ENCODE measurements around the gene ELP6.
A peak's percentile ranks its signal among the peaks of the same experiment; 100 is the strongest.

ELP6 gene, protein sequence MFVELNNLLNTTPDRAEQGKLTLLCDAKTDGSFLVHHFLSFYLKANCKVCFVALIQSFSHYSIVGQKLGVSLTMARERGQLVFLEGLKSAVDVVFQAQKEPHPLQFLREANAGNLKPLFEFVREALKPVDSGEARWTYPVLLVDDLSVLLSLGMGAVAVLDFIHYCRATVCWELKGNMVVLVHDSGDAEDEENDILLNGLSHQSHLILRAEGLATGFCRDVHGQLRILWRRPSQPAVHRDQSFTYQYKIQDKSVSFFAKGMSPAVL

DNA sequence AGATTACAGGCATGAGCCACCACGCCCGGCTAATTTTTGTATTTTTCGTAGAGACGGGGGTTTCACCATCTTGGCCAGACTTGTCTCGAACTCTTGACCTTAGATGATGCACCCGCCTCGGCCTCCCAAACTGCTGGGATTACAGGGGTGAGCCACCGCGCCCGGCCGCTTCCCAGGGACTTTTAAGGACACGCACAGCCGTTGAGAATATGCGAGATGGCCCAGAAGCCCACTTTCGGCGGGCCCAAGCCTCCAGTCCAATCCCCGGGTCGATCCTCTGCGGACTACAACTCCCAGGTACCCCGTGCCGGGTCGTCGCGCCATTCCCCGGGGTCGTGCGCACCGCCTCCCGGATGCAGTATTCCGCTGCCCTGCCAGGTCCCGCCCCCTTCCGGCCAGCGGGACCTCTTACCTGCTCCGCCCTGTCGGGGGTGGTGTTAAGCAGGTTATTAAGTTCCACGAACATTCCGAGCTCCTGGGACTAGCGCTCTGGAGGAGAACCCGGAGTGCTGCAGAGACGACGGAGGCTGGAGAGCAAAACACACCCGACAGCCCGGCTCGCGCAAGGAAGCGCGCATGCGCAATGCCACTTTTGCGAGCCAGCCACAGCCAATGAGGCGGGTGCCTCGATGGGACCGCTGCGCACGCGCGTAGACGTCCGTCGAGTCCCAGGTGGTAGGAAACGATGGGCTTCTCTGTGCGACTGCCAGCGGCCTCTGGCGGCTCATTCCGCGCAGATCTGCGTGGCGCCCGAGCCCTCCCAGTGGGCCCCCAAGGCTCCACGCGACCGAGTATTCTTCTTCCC lies at the start of gene ELP6:
Gene ELP6, minus strand, starts transcription at position 588 of the 805 bp plus-strand sequence. Its CDS starts 122 bp downstream, at position 466.
- peak; percentile 85 for DNase-seq

DNA sequence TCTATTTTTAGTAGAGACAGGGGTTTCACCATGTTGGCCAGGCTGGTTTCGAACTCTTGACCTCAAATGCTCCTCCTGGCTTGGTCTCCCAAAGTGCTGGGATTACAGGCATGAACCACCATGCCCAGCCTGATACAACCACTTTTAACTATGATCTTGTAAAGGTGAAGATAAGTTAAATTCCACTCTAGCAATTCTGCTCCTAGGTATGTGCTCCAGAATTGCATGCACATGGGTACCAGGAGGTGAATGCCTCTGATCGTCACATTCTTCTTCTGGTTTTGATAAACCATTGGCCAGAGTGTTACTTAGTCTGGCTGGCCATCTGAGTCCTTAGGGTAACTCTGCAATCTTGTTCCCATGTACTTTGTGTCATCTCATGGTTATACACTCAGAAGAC lies 42.8 kb upstream of the ELP6 start:
- no peak for DNase-seq

DNA sequence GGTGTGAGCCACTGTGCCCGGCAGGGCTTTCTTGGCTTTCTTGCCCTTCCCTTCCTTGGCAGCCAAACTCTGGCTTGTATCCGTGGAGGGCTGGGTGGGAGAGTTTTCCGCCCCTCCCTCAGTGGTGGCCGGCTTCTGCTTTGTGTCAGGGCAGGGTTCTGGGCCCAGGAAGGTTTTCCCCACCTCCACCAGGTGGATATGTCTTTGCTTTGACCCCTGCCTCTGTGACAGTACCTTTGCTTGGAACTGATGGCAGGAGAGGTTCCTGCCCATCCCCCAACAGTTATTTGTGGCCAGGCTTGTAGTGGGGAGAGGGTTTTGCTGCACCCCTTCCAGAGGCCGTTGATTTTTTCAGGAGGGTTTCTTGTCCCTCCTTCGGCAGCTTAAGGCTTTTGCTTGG lies 40.8 kb upstream of the ELP6 start:
- no peak for DNase-seq

DNA sequence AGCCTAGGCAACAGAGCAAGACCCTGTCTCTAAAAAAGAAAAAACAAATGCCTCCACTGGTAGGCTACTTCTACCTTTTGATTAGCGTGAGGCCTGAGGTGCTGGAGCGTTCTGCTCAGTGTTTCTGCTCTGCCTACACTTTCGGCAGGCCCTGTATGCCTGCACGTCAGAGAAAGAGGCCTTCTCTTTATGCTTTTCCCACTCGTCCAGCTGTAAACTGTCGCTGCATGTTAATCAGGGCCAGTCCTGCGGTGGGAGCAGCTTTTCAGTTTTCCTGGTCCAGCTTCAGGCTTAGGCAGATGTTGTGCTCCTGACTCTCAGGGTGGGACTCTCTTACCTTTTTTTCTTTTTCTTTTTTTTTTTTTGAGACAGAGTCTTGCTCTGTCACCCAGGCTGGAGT lies 39.9 kb upstream of the ELP6 start:
- DNase-seq: no peak

DNA sequence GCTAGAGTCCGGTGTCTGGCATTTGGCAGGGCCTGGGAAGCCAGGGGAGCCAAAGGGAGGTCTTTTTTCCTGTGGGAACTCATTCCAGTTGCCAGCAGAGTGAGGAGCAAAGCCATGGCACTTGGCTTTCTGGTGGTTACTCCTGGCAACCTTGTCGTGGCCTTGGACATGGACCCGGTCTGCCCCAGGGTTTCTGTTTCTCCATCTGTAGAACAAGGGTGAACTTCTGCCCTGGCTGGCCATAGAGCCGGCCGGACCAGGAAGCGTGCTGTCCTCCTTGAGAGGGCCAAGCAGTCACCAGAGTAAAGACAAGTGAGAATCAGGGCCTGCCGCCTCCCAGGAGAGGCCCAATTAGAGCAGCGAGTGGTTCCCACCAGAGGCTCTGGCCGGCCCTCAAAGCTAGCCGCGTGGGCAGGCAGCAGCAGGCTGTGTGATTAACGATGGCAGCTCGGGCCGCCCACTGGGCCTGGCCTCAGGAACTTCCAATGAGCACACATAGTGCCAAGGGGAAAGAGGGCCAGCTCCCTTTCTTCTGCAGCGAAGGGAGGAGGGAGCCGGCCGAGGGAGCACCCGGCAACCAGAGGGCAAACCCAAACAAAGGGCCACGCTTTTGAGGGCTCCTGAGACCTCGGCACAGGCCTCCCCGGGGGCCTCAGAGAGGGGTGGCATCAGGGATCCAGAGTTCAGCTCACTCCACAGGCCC lies 29.1 kb upstream of the ELP6 start:
- DNase-seq: no peak

DNA sequence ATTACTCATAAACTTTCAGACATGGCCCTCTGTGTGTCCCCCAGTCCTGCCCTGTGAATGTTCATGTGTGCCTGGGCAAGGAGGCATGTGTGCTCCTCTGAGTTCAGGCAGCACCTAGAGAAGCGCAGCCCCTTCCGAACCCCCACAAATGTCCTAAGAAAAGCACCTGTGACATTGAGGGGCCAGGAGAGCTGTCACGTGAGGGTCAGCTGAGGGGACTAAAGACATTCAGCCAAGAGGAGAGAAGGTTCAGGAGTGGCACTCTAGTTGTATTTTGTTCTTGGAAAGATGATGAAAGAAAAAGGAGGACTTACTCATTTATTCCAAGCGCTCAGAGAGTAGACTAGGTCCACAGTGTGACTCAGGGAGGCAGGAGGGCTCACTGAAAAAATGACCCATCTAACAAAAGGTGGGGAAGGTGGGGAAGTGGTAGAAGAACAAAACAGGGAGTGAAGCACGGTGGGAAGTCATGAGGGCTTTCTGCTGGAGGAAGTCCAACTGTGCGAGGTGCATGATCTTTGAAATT lies 28.1 kb upstream of the ELP6 start:
- DNase-seq: no peak

DNA sequence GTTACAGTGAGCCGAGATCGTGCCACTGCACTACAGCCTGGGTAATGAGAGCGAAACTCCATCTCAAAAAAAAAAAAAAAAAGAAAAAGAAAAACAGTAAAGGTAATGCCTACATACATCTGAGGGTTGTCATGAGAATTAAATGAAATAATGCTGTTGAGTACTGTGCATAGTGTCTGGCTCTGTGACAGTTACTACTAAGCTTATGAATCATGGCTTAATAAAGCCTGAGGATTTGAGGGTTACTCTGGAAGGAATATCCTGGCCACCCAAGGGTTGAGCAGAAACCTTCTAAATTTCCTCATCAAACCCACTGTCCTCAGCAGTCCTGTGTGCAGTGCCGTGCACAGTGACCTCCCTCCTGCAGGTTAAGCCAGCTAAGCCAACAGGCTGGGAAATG lies 26.8 kb upstream of the ELP6 start:
- no peak for DNase-seq

DNA sequence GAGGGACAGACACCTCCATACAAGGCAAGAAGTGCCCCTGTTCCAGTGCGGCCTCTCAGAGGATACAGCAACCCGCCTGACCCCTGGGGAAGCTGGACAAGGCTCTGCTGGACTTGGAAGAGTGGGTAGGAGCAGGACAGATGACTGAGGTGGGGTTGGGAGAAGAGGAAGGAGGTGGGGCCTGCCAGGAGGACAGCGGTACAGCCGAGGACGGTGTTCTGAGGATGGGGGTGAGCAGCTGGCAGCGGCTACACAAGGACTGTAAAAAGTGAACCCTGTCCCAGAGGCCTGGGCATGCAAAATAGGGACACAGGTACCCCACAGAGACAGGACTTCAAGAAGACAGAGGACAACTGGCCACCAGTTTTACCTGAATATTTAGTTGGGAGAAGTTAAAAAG lies 23.5 kb upstream of the ELP6 start:
- no peak for DNase-seq

DNA sequence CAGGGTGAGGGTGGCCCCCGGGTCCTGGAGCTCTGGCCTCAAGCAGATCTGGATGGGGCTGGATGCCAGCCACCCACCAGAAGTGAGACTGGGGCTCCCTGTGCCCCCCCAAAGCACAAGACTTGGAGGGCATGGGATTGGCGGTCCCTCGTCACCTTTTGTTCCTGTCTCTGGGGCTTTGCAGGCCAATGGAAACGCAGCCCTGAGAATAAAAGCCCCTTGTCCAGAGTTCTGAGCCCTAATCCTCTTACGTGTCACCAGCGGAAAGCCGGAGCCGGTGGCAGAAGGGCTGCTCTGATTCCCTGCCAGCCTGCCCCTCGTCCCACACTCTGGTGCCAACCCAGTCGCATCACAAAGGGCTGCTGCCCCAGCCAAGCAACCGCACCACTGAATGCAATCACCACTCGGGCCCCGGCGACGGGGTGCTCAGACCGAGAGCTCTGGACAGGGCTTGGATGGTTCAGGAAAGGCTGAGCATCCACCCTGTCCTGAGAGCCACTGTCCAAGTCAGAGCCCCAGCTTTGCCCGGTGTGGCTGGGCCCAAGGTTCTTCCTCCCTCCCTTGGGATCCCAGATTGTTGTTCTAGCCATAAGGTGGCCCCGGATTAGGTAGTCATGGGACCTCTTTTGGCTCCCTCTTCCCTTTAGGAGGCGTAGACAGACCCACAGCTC lies 22.8 kb upstream of the ELP6 start:
- no peak for DNase-seq

DNA sequence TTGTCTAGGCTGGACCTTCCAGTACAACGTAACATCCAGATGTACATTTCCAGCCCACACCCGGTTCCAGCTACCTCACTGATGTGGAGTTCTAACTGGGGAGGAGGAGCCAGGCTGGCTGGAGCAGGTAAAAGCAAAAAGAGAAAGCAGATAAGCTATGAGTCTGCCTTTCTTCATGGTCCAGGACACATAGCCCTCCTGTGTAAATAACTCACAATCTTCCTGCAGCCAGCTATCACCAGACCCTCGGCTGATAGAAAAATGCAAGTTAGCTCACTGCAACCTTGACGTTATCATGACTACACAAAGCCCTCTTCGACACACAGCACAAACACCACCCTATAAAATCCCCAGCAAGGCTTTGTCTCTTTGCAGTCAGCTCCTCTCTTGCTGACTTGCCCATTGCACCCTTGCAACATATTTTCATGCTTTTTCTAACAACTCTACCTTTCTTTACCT lies 20.5 kb upstream of the ELP6 start:
- no peak for DNase-seq

DNA sequence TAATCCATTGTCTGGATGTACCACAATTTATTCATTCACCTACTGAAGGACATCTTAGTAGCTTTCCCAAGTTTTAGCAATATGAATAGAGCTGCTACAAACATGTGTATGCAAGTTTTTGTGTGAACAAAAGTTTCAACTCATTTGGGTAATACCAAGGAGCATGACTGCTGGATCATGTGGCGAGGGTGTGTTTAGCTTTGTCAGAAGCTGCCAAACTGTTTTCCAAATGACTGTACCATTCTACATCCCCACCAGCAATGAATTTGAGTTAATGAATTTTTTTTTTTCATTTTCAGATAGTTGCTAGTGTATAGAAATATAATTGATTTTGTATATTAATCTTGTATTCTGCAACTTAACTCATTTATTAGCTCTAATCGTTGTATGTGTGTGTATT lies 20.0 kb upstream of the ELP6 start:
- no peak for DNase-seq

DNA sequence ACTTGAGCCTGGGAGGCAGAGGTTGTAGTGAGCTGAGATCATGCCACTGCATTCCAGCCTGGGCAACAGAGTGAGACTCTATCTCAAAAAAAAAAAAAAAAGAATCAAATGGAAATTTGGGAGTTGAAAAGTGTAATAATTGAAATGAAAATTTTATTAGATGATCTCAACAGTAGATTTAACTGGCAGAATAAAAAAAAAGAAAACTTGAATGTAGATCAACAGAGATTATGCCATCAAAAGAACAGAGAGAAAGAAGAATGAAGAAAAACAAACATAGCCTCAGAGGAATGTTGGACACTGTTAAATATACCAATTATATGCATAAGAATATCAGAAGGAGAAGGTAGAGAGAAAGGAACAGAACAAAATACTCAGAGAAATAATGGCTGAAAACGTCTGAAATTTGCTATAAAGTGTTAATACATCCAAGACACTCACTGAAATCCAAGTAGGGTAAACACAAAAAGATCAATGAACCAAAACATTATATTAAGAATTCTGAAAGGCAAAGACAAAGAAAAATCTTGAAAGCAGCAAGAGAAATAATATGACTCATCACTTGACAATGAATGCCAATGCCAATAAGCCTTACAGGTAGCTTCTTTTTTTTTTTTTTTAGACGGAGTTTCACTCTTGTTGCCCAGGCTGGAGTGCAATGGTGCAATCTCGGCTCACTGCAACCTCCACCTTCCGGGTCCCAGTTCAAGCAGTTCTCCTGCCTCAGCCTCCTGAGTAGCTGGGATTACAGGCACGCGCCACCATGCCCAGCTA lies 14.6 kb upstream of the ELP6 start:
- DNase-seq: no peak

DNA sequence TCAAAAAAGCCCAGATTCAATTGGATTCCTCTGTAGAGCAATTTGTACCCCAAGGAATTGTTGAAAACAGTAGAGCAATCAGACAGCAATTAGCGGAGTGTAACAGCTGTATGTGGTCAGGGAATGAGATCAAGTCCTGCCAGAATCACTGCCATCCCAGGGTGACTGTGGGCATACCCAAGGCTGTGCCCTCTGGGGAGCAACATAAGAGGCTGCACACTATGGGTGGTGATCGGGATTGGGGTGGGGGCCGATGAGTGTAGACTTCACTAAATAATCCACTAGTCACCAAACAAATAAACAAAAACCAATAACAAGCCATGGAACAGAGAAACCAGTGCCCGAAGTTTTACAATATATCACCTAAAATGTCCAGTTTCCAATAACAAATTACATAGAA lies 12.1 kb upstream of the ELP6 start:
- no peak for DNase-seq

DNA sequence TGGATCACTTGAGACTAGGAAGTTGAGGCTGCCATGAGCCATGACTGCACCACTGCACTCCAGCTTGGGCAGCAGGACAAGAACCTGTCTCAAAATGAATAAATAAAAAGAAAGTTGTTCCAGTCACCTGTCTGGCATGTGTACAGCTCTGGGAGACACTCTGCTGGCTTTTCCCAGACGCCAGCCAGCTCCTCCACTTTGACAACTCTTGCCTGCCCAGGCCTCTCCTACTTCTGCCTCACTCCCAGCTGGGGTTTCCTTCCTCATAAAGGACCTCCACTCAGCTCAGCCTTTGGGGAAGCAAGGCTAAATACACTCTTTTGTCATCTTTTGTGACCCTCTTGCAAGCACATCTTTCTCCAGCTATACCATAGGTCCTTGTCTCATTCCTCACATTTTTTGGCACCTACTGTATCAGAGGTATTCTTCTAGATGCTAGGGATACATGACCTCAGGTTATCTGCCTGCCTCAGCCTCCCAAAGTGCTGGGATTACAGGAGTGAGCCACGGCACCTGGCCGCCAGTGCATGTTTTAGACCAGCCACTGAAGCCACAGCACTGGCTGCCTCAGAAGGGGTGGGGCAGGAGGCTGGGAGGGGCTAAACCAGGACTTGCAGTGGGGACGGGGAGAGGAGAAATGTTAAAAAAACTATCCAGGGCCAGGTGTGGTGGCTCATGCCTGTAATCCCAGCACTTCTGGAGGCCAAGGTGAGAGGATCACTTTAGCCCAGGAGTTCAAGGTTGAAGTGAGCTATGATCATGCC lies 10.0 kb upstream of the ELP6 start:
- DNase-seq: no peak

DNA sequence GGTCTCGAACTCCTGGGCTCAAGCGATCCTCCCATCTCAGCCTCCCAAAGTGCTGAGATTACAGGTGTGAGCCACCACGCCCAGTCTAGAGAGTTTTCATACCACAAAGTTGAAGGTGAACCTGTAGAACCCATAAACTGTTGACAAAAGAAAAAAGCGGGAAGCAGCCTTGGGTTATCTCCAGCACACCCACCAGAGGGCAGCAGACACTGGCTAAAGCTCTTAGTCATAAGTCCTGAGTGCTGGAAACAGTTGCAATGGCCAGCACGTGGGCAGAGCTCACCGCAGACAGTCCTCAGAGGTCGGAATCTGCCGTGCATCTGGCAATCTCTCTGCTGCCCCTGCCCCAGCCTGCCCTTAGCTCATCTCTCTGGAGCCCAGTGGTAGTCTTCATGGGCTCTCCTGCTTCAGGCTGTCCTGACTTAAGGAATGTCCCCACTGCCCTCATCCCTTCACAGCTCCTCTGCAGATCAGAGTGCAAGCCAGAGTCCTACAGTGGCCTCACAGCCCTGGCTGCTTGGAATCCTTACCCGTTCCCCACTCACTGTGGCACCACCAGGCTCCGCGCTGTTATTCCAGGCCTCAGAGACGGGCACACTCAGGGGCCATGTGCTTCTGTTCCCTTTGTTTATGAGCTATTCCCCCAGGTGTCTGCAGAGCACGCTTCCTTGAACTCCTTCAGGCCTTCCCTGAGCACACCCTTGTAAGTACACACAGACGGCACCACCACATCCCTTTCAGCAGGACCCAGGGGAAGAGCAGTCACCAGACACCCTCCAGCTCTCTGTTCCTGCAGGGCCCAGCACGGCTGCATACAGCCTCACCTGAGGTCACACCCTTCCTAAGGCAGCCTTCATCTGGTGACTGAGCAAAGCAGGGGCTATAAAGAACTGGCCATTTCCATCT lies 8.8 kb upstream of the ELP6 start:
- peak; percentile 16 for DNase-seq

DNA sequence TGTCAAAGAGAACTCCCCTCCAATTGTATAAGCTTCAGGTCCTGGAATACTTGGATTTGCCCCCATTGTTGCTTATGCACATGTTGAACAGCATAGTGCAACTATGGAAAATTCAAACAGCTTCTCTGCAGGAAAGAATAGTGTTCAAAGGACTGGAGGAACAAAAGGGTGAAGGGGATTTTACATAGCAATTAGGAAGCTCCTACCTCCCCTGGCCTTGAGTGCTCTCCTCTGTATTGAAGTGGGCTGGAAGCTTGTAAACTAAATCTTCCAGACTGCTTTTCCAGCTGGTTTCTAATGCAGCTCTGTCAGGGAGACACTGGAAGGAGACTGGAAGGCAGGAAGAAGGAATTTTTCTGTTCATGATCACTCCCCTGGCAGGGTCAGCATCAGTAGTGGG lies 7.2 kb upstream of the ELP6 start:
- no peak for DNase-seq

DNA sequence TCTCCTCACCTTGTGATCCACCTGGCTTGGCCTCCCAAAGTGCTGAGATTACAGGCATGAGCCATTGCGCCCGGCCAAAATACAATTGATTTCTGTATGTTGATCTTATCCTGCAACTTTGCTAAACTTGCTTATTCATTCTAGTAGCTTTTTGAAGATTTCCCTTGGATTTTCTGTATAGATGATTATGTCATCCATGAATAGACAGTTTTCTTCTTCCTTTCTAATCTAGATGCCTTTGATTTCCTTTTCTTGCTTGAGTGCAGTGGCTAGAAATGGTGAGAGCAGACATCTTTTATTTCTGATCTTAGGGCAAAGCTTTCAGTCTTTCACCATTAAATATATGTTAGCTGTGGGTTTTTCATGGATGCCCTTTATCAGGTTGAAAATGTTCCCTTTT lies 4.4 kb upstream of the ELP6 start:
- DNase-seq: no peak

DNA sequence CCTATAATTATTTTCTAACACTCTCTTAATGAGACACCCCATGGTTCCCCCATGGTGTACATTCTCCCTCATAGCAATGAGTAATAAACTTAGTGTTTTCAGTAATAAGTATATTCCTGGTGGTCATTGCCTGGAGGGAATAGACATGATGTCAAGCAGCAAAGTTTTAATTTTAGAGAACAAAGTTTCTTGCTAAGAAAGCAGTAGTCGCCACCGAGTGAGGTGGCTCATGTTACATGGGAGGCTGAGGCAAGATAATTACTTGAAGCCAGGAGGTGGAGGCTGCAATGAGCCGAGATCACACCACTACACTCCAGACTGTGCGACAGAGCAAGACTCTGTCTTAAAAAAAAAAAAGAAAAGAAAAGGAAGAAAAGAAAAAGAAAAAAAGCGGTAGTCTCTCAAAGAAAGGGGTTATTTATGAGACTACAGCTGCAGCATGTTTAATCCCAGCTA lies 2.4 kb upstream of the ELP6 start:
- DNase-seq: no peak

DNA sequence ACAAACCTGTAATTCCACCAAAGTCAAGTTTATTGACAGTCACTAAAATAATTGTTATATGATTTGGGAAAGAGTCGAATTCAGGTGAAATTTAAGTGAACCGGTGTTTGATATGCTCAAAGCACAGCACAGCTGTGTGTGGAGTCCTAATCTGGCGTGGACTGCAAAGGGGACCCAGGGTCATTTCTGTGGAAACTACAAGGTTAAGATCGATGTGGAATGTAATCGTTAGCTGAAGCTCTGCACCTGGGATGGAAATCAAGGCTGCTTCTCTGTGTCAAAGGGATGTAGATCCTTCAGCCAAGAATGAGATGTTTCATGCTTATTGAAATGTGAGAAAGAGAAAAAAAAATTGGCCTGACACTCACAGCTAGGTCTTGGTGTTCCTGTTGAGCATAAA lies 1.6 kb upstream of the ELP6 start:
- DNase-seq: no peak

DNA sequence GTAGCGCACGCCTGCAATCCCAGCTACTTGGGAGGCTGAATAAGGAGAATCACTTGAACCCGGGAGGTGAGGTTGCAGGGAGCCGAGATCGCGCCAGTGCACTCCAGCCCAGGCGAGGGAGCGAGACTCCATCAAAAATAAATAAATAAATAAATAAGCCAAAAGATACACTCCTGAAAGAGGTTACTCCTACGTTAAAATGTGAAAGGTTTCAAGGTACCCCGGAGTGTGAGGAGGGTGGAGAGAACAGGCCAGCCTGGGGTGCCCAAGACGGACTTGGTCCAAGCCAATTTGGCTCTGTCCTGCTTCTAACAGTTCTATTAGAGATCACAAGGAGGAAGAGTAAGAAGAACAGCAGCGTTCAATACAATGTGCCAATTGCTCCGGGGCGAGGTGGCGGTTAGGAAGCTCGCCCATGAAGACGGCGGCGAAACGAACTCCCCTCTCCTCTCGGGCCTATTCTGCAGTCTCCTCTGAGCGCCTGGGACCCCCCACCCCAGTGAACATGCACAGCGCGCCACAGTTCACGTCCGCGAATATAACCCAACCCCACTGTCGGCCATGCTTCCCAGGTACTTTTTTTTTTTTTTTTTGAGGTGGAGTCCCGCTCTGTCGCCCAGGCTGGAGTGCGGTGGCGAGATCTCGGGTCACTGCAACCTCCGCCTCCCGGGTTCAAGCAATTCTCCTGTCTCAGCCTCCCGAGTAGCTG lies 942 bp downstream of the ELP6 start:
- DNase-seq: no peak

All from NCI-H446 treated with DMSO at 0.1 percent for 48 hours (cell line).